Measurements from ENCODE around the gene COQ7. TPM values are rescaled to one million over a fixed set of nuclear protein-coding genes. Genes with fewer than 3 reads are reported as not detected.

The COQ7 gene
- polyA plus RNA-seq, 1 of the 3 experiments (the other 2 are of a cell fraction), result 24.0 TPM

DNA sequence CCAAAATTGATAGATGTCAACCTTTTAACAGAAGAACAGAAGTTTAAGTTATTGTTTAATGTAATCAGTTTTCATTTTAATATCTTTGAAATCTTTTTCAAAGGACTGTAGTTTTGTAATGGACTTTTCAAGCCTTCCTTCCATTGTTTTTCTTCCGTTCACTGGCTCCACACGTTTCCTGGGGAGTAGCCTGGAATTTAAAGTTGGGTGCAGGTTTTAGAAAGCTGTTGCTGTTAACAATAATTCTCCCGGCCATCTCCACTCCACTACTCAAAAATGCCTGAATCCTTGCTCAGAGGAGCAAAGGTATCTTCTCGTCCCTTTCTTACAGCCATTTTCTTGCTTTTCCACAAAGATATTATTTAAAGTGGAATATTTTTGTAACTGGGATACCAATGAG is 4.7 kb upstream of the COQ7 start:
- CTCF ChIA-PET, result interaction anchor here (1.0 to 1.6 kb wide), 2 partner anchors 23 to 78 kb away, joined by 3 to 5 read pairs; partner anchors contain the start of gene TMC7

More for the DNA sequence above, 4.7 kb upstream of the COQ7 start:
- Histone ChIP-seq H3F3A (replicated peaks; ENCODE audit: insufficient read depth) (no peaks in the 10 kb centered on the region), H3K36me3 (replicated peaks in 1 of 2; ENCODE audit: control insufficient read depth in 1 of 2, insufficient read depth in 2 of 2, low read length in 1 of 2) (no peaks in the 10 kb centered on the region), H4K20me1 (ENCODE audit: insufficient read depth) (no peaks in the 10 kb centered on the region), H3K4me1 (ENCODE audit: control insufficient read depth in 1 of 2, insufficient read depth in 2 of 2, low read depth in 1 of 2, low read length in 1 of 2) (no peaks in the 10 kb centered on the region; a peak in 1 of 4 replicates), H3K4me2 (no peak overlapping the region), H2AFZ (ENCODE audit: low read depth) (no peak overlapping the region), H3K79me2 (ENCODE audit: insufficient read depth) (no peaks in the 10 kb centered on the region), H3K9ac (no peak overlapping the region), H3K27me3 (ENCODE audit: insufficient read depth) (no peaks in the 10 kb centered on the region), H3K9me3 (no peaks in the 10 kb centered on the region), H3K27ac (ENCODE audit: low read depth in 2 of 2, low read length in 1 of 2) (no peak overlapping the region), H3K9me2 (no peaks in the 10 kb centered on the region), H3K4me3 (ENCODE audit: low read depth in 2 of 2, low read length in 1 of 2) (no peak overlapping the region)
- DNase-seq, result no peak
- POLR2A ChIA-PET, result no interaction called here
- no peak for TF ChIP-seq EP300 (IDR thresholded peaks at IDR 0.05; ENCODE audit: borderline replicate concordance in 1 of 2, low read depth in 1 of 2, low read length in 1 of 2)
- no peak for TF ChIP-seq PBX3 (IDR thresholded peaks at IDR 0.05)
- no peak for TF ChIP-seq GATA2 (CRISPR knock-in tag; IDR thresholded peaks at IDR 0.05)
- TF ChIP-seq USF2 (IDR thresholded peaks at IDR 0.05; ENCODE audit: borderline replicate concordance, low read depth, low read length), result no peak
- TF ChIP-seq POLR2AphosphoS5 (IDR thresholded peaks at IDR 0.05; ENCODE audit: low read depth, low read length), result no peak
- no peak for TF ChIP-seq RFX5 (IDR thresholded peaks at IDR 0.05; ENCODE audit: low read length)
- TF ChIP-seq GABPA (IDR thresholded peaks at IDR 0.05; ENCODE audit: low read depth), result no peak
- TF ChIP-seq YY1 (IDR thresholded peaks at IDR 0.05; ENCODE audit: low read depth), result no peak
- TF ChIP-seq MEF2A (IDR thresholded peaks at IDR 0.05; ENCODE audit: borderline replicate concordance, low read depth), result no peak
- TF ChIP-seq, protein P1, sequence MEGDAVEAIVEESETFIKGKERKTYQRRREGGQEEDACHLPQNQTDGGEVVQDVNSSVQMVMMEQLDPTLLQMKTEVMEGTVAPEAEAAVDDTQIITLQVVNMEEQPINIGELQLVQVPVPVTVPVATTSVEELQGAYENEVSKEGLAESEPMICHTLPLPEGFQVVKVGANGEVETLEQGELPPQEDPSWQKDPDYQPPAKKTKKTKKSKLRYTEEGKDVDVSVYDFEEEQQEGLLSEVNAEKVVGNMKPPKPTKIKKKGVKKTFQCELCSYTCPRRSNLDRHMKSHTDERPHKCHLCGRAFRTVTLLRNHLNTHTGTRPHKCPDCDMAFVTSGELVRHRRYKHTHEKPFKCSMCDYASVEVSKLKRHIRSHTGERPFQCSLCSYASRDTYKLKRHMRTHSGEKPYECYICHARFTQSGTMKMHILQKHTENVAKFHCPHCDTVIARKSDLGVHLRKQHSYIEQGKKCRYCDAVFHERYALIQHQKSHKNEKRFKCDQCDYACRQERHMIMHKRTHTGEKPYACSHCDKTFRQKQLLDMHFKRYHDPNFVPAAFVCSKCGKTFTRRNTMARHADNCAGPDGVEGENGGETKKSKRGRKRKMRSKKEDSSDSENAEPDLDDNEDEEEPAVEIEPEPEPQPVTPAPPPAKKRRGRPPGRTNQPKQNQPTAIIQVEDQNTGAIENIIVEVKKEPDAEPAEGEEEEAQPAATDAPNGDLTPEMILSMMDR (IDR thresholded peaks at IDR 0.05), result no peak
- TF ChIP-seq ELF1 (IDR thresholded peaks at IDR 0.05), result no peak
- TF ChIP-seq TAF1 (IDR thresholded peaks at IDR 0.05; ENCODE audit: borderline replicate concordance, low read depth, low read length), result no peak
- TF ChIP-seq RAD21 (IDR thresholded peaks at IDR 0.05; ENCODE audit: low read length), result no peak
- no peak for TF ChIP-seq SMC3 (IDR thresholded peaks at IDR 0.05; ENCODE audit: low read depth, low read length)
- TF ChIP-seq RXRA (IDR thresholded peaks at IDR 0.05; ENCODE audit: borderline replicate concordance, low read depth), result no peak
- no peak for TF ChIP-seq JUND (IDR thresholded peaks at IDR 0.05)
- no peak for TF ChIP-seq FOXJ3 (CRISPR knock-in tag; IDR thresholded peaks at IDR 0.05)
- no peak for TF ChIP-seq MXI1 (IDR thresholded peaks at IDR 0.05; ENCODE audit: low read depth, low read length)
- 74% methylated on average over 4 of the region's 4 CpGs for WGBS (ENCODE audit: low lambda C conversion rate)

All from SK-N-SH (cell line).